Left lung (tissue), 10 donors: ENCODE data around the gene NAPB. TPM values are rescaled to one million over a fixed set of nuclear protein-coding genes. Genes with fewer than 3 reads are reported as not detected.

Experiments used
- ATAC-seq: fragments of 200-7000 bp; cut with Tn5 transposase; one replicate; pipeline ENCODE4 v1.9.1; 2020; ENCODE audit warnings: moderate library complexity
- DNase-seq, 4 donors: peaks; one replicate each; pipeline ENCODE4 v3.0.0-alpha.2; 2013 to 2020
- H3K27ac ChIP-seq, 2 donors: fragments of 200-600 bp; sonication (generic) in 1 of 2; one replicate each; pipeline versions ENCODE4 v1.5.0 to v1.8.0; 2020 to 2021
- H3K27me3 ChIP-seq, 2 donors: fragments of 200-600 bp; sonication (generic) in 1 of 2; one replicate each; pipeline versions ENCODE4 v1.5.0 to v1.8.0; 2020 to 2021
- H3K36me3 ChIP-seq, 2 donors: fragments of 200-600 bp; sonication (generic) in 1 of 2; one replicate each; pipeline versions ENCODE4 v1.5.0 to v1.8.0; 2020 to 2021
- H3K4me1 ChIP-seq, 2 donors: fragments of 200-600 bp; one replicate each; pipeline ENCODE4 v1.8.0; 2021
- H3K4me3 ChIP-seq, 2 donors: fragments of 200-600 bp; sonication (generic) in 1 of 2; one replicate each; pipeline versions ENCODE4 v1.5.0 to v1.8.0; 2020 to 2021; ENCODE audit warnings: mild to moderate bottlenecking in 1 of 2
- H3K9me3 ChIP-seq, 2 donors: fragments of 200-600 bp; sonication (generic) in 1 of 2; one replicate each; pipeline versions ENCODE4 v1.5.0 to v1.8.0; 2020 to 2021
- CTCF ChIP-seq, 2 donors: fragments of 200-600 bp; sonication (generic) in 1 of 2; IDR thresholded peaks; one replicate each; pipeline versions ENCODE4 v1.5.0 to v1.8.0; 2021; ENCODE audit warnings: antibody characterized with exemption in 2 of 2
- intact Hi-C, 2 donors: fragments of 100-400 bp; cut with DNase I; formaldehyde crosslinking; loops; one replicate each; pipeline versions ENCODE4 v1.11.2 to v1.14.2; 2022
- polyA plus RNA-seq, 6 donors: library from polyadenylated mRNA; unstranded; fragments of 120-200 nt; gene quantifications; one replicate each; pipeline ENCODE4 v1.2.1, GENCODE V29; 2013; ENCODE audit not compliant: insufficient read length in 6 of 6
- total RNA-seq, 2 donors: library from RNA; stranded (reverse); fragmentation: NEBNext Ultra II Directional; extraction: Animal tissue kit (Norgen Biotek cat#: 25700); gene quantifications; one replicate each; pipeline ENCODE4 v1.2.1, GENCODE V29; 2021
- donor health status: DM: no; HTN: yes; CAD: no.
- donor health status: DM: no; HTN: no; CAD: no.

The NAPB gene
- total and polyA plus RNA-seq, 8 donors = 8.7 to 27.1 (median 23.1) TPM

GRCh38 chr20:23408957-23409356, 12.3 kb downstream of the NAPB start:
- DNase-seq (no peak), ATAC-seq (no peak)
- Histone ChIP-seq H3K27ac (no peak overlapping the region), H3K27me3 (no peaks in the 10 kb centered on the region), H3K9me3 (no peaks in the 10 kb centered on the region), H3K4me1 (peaks cover 0 to 16% of the 10 kb centered on the region in 2 donors), H3K4me3 (no peak overlapping the region), H3K36me3 (no peaks in the 10 kb centered on the region)
- no peak for TF ChIP-seq CTCF (IDR thresholded peaks at IDR 0.05)
- intact Hi-C loops = no loop called here

GRCh38 chr20:23407781-23408464, 13.4 kb downstream of the NAPB start:
- H3K9me3 ChIP-seq = no peaks in the 10 kb centered on the region
- H3K27ac ChIP-seq = no peak overlapping the region
- H3K27me3 ChIP-seq = no peaks in the 10 kb centered on the region
- no peak for DNase-seq
- no peak overlapping the region for H3K4me3 ChIP-seq
- no peak for TF ChIP-seq CTCF (IDR thresholded peaks at IDR 0.05)
- no peaks in the 10 kb centered on the region for H3K36me3 ChIP-seq
- peaks cover 0 to 19% of the 10 kb centered on the region in 2 donors for H3K4me1 ChIP-seq
- no peak for ATAC-seq
- intact Hi-C loops = no loop called here

- Histone ChIP-seq H3K27ac (no peak overlapping the region), H3K4me3 (no peak overlapping the region), H3K27me3 (no peaks in the 10 kb centered on the region), H3K4me1 (peaks cover 0 to 13% of the 10 kb centered on the region in 2 donors), H3K36me3 (peaks cover 0 to 5% of the 10 kb centered on the region in 2 donors), H3K9me3 (no peaks in the 10 kb centered on the region)
- intact Hi-C loops = no loop called here
- ATAC-seq (no peak), DNase-seq (no peak)
- no peak for TF ChIP-seq CTCF (IDR thresholded peaks at IDR 0.05)
These were observed 14.4 kb downstream of the NAPB start for GRCh38 chr20:23406880-23407279.

GRCh38 chr20:23404196-23404595, 17.1 kb downstream of the NAPB start:
- TF ChIP-seq CTCF (IDR thresholded peaks at IDR 0.05) = no peak
- Histone ChIP-seq H3K36me3 (peaks cover 0 to 16% of the 10 kb centered on the region in 2 donors), H3K4me1 (peaks cover 0 to 25% of the 10 kb centered on the region in 2 donors), H3K9me3 (no peaks in the 10 kb centered on the region), H3K4me3 (no peak overlapping the region), H3K27ac (peak overlapping the region in 1 of 2 donors; percentile 33), H3K27me3 (no peaks in the 10 kb centered on the region)
- no peak for DNase-seq
- intact Hi-C loops = no loop called here
- peak; percentile 53 for ATAC-seq

- intact Hi-C loops = no loop called here
- Histone ChIP-seq H3K4me1 (peaks cover 0 to 29% of the 10 kb centered on the region in 2 donors), H3K4me3 (no peak overlapping the region), H3K27me3 (no peaks in the 10 kb centered on the region), H3K9me3 (no peaks in the 10 kb centered on the region), H3K27ac (peak overlapping the region in 1 of 2 donors; percentile 33), H3K36me3 (peaks cover 0 to 16% of the 10 kb centered on the region in 2 donors)
- no peak for TF ChIP-seq CTCF (IDR thresholded peaks at IDR 0.05)
- ATAC-seq (no peak), DNase-seq (no peak)
These were observed 17.5 kb downstream of the NAPB start for GRCh38 chr20:23403751-23404150.
